ENCODE measurements around the gene CHD3.

Gene CHD3

GRCh38 chr17:7956228-7956965 is 67.8 kb downstream of the CHD3 start:
- no peak for TF ChIP-seq CTCF (IDR thresholded peaks at IDR 0.05; ENCODE audit: control insufficient read depth, insufficient read depth, low read depth, low read length, missing control alignments)
- H3K4me3 ChIP-seq (ENCODE audit: control insufficient read depth, low read depth, low read length), result no peak overlapping the region
- DNase-seq (ENCODE audit: low read depth), result no peak

GRCh38 chr17:7959503-7960253 is 71.1 kb downstream of the CHD3 start:
- H3K4me3 ChIP-seq (ENCODE audit: control insufficient read depth, low read depth, low read length), result no peak overlapping the region
- no peak for DNase-seq (ENCODE audit: low read depth)
- TF ChIP-seq CTCF (IDR thresholded peaks at IDR 0.05; ENCODE audit: control insufficient read depth, insufficient read depth, low read depth, low read length, missing control alignments), result no peak

- no peak for TF ChIP-seq CTCF (IDR thresholded peaks at IDR 0.05; ENCODE audit: control insufficient read depth, insufficient read depth, low read depth, low read length, missing control alignments)
- DNase-seq (ENCODE audit: low read depth), result no peak
- no peak overlapping the region for H3K4me3 ChIP-seq (ENCODE audit: control insufficient read depth, low read depth, low read length)
Measured at GRCh38 chr17:7961421-7961820, 72.8 kb downstream of the CHD3 start.

Measured in AG09309 (cell line).